ENCODE results near the gene RAB11FIP3.
"Not testable (repeated sequence)": the region's sequence is repeated elsewhere in the genome, so short reads cannot be mapped to it uniquely, and the experiment has no call there.

Gene RAB11FIP3

DNA sequence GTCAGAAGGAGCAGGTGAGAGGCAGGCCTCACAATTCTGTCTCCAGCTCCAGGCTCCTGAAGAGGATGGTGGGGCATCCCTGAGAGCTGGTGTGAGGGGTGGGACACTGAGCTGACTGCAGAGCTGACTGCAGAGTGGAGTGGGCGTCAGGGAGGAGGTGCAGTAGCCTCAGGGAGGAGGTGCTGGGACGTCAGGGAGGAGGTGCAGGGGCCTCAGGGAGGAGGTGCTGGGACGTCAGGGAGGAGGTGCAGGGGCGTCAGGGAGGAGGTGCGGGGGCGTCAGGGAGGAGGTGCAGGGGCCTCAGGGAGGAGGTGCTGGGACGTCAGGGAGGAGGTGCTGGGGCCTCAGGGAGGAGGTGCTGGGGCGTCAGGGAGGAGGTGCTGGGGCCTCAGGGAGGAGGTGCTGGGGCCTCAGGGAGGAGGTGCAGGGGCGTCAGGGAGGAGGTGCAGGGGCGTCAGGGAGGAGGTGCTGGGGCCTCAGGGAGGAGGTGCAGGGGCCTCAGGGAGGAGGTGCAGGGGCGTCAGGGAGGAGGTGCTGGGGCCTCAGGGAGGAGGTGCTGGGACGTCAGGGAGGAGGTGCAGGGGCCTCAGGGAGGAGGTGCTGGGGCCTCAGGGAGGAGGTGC lies 41.9 kb downstream of the RAB11FIP3 start:
- not testable (repeated sequence) for DNase-seq

DNA sequence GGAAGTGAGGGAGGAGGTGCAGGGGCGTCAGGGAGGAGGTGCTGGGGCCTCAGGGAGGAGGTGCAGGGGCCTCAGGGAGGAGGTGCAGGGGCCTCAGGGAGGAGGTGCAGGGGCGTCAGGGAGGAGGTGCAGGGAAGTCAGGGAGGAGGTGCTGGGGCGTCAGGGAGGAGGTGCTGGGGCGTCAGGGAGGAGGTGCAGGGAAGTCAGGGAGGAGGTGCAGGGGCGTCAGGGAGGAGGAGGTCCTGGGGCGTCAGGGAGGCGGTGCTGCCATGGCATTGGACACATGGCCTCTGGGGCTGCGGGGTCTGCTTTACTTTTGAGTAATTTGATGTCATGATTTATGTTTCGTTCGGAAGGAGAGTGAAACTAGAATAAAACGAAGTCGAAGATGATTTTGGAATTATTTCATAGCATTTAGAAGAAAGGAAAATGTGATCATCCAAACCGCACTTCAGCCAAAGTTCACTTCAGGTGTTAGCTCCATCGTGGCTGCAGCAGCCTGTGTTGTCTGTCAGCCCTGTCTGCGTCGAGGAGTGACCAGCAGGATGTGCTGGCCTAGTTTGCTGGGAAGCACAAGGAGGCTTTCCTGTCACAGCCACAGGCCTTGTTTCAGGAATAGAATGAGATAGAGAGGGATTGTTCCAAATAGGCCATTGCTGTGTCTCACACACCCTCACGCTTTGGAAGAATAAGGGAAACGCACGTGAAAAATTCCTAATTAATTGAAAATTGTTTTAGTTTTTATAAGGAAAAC lies 42.8 kb downstream of the RAB11FIP3 start:
- DNase-seq = no peak

DNA sequence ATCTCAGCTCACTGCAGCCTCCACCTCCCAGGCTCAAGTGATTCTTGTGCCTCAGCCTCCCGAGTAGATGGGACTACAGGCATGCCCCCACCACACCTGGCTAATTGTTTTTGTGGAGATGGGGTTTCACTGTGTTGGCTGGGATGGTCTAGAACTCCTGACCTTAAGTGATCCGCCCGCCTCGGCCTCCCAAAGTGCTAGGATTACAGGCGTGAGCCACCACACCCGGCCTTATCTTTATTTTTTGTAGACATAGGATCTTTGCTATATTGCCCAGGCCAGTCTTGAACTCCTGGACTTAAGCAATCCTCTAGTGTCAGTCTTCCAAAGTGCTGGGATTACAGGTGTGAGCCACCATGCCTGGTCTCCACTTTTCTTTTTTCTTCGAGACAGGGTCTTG lies 44.0 kb downstream of the RAB11FIP3 start:
- DNase-seq = not testable (repeated sequence)

DNA sequence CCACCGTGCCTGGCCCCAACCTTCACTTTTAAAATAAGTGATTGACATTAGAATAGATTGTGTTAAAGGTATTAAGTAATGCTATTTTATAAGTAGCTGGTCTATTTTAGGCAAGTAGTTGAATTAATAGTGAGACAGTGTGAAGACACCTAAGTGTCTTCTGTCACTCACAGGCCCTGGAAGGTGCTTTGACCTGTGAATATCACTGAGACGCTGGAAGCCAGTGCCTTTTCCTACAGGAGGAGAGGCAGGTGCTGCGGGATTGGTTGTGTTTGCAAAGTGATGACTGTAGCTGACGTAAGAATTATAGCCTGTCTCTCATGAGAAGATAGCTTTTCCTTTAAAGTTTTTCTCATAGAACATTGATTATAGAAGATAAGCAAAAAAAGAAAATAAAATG lies 45.0 kb downstream of the RAB11FIP3 start:
- DNase-seq = no peak

DNA sequence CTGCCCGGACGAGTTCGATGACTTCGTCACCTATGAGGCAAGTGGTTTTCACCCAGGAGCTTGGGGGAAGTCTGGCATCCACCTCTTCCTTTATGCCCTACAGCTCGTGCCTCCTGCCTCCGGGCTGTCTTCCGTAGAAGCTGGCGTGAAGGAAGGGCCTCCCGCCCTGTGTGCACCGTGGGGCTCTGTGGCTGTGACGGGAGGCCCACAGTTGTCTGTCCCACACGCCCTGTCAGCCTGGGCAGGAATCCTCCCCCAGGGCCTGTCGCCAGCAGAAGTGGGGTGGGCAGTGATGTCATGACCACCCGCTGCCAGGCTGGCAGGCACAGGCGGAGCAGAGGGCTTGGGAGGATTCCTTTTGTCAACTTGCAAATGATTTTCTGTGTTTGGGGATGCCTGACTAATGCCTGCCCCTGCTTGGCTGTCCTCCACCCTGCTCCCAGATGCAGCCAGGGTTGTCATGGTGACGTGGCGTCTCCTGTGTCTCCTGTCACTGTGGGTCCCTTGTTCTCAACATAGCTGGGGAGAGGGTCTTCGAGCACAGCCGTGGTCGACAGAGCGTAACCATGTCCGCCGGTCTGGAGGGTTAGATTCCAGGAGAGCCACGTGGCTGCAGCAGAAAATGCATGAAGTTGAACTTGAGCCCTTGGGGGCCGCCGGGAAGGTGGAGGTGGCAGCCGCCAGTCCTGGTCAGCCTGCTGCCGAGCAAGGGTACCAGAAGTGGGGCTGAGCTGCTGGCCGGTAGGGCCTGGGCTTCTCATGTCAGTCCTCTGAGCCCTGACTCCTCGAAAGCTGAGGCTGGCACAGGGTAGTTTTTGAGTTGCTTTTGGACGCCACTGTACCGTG lies 46.1 kb downstream of the RAB11FIP3 start:
- DNase-seq = no peak

DNA sequence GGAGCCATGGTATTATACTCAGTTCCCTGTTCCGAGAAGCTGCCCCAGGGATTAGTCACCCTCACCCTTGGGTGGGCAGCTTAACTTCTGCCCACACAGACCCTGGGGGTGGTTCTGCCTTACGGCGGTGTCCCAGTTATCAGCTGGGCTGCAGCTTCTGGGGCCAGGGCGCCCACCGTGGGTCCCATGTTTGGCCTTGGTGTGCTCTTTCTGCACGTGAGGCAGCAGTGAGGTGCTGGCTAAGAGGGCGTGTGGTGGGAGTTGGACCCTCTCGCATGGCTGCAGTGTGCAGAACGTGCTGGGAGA lies 46.7 kb downstream of the RAB11FIP3 start:
- DNase-seq = no peak

DNA sequence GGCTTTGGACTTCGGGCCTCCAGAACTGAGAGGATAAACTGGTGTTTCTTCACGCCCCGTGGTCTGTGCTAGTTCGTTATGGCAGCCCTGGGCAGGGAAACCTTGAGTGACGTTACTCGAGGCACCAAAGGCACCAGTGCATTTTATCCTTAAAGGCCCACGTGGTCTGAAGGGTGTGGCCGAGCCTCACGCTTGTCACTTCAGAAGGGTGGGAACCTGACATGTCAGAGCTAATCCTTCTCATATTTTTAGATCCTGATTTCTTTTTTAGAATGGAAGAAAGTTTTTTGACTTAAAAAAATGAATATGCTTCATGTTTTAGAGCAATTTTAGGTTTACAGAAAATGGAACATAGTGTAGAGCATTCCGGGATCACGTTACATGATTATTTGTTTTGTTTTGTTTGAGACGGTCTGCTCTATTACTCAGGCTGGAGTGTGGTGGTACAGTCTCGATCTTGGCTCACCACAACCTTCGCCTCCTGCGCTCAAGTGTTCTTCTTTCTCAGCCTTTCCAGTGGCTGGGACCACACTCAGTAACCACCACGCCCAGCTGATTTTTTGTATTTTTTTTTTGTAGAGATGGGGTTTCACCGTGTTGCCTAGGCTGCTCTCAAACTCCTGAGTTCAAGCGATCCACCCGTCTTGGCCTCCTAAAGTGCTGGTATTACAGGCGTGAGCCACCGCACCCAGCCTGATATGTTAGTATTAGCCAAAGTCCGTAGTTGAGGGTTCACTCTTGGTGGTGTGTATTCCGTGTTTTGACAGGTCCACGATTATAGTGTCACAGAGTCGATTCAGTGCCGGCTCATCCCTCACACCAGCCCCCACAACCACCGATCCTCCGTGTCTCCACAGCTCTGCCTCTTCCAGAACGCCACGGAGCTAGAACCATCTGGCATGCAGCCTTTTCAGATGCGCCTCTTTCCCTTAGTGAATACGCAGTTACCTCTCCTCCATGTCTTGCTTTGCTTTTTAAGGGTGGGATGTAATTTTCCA lies 47.9 kb downstream of the RAB11FIP3 start:
- no peak for DNase-seq

DNA sequence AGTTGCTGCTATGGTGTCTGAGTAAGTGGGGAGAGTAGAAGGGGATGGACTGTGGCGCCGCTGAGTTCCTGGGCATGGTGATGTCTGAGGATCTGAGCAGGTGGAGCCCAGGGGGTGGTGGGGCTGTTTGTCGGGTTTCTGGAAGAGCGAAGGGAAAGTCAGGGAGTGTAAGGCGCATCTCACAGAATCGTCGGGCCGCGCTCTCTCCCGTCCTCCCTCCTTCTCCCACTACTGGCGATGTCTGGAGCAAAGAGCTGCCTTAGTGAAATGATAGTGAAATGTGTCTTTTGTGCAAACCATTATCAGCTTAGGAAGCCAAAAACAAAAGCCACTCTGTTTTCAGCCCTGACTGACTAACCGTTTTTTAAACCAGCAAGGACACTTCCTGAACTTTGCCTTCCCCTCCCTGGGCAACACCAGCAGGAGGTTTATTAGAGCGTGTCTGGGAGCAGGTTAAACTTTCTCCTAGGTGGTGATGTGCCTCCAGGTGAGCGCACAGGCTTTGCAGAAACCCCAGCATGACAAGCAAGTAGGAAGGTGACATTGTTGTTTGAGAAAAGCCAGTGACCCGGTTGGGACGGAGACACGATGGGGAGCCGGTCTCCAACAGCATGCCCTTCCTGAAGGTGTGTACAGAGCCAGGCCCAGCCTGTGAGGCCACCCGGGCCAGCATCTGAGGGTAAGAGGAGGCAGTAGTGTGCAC lies 49.1 kb downstream of the RAB11FIP3 start:
- no peak for DNase-seq

DNA sequence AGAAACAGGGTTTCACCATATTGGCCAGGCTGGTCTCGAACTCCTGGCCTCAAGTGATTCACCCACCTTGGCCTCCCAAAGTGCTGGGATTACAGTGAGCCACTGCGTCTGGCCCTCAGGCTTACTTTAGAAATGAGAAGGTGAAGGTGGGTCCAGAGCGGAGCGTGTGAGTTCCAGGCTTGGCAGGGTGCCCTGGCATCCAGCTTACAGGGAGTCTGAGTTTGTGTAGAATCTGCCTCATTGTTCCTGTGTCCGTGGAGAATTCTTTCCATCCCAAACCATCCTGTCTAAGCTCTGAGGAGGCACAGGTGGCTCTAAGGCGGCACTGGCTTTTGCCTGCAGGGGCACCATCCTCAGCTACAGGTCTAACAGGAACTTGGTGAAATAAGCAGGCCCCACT lies 50.6 kb downstream of the RAB11FIP3 start:
- DNase-seq = no peak

DNA sequence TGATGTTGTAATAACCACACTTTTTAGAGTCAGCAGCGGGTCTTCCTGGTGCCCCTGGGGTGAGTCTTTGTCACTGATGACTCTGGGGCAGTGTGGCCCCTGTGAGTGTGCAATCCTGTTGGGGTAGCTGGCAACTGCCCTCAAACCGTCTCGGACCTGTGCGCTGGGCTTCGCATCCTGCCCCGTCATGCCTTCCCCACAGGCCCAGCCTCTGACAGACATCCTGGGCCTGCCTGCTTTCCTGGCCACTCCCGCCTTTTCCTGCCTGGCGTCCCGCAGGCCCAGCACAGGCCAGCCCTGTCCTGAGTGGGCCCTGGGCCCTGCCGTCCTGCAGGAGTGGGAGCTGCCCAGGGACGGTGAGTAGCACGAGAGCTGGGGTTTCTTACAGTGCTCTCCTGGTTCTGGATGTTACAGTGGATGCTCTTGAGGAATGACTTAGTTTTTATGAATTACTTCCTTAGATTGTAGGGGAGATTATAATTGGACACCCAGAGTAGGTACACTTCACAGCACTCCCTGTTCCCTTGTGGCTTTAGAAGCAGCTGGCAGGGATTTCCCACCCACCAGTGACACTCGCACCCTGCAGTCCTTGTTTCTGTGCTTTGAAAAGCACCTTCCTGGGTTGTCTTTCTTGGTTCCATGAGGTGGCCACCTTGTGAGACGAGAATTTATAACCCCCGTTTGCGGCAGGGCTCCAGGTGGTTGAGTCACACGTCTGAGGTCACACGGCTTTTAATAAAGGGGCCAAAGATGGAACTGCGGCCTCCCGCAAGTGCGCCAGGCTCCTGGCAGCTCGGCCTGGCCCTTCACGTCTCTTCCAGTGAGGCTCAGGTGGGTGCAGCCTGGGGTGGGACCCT lies 52.1 kb downstream of the RAB11FIP3 start:
- no peak for DNase-seq

DNA sequence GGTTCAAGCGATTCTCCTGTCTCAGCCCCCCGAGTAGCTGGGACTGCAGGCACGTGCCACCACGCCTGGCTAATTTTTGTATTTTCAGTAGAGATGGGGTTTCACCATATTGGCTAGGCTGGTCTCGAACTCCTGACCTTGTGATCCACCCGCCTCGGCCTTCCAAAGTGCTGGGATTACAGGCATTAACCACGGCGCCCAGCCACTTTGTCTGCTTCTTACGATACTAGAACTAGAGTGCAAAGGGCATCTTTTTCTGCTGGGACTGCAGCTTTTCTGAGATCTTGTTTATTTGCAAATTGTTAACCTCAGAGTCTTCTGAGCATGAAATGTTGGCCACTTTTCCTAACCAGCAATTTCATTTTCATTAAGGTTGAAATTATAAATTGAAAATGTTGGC lies 52.8 kb downstream of the RAB11FIP3 start:
- not testable (repeated sequence) for DNase-seq

DNA sequence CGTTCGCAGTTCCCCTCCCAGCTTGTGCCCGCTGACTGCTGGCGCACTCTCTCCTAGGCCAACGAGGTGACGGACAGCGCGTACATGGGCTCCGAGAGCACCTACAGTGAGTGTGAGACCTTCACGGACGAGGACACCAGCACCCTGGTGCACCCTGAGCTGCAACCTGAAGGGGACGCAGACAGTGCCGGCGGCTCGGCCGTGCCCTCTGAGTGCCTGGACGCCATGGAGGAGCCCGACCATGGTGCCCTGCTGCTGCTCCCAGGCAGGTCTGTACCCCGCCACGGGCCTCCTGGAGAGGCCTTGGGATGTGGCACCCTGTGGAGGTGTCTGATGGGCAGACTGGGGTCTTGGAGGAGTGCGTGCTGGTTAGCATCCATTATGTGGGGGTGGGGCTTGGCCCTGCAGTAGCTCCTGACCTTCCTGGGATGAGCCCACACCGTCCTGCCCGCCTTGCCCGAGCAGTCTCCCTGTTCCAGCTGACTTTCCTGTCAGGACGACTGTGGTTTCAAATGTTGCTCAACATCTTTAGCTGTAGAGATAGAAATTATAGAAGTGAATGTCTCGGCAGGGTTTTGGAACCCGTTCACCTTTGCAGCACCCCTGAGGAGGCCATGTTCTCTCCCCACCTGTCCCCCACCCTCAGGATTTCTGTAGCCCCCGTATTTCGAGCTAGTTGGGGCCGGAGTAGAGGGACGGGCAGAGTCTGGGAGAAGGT lies 57.2 kb downstream of the RAB11FIP3 start:
- DNase-seq = no peak

DNA sequence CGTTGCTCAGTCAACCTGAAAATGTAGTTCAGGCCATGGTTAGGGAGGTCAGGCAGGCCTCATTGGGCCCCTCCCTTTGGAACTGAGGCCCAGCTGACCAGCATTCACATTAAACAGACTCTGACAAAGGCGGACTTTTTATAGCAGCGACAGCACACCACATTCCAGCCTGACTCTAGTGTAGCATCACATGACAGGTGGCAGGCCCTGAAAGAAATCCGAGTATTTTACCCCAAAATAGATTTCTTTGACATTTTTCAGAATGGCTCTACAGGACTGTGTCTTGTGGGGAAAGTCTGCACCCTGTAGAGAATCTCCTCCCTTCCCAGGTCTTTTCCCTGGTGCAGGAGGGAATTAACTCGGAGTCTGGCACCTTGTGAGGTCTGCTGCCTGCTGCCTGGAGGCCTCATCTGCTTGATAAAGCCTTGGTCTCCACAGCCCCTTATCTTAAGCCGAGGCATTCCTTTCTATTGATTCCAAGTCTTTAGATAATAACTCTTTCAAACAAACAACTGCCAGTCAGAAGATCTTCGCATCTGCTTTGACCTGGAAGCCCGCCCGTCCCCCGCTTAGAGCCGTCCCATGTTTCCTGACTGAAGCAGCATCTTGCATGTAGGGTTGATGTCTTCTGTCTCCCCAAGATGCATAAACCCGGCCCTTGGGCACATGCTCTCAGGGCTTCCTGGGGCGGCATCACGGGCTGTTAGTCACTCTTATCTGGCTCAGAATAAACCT lies 58.1 kb downstream of the RAB11FIP3 start:
- DNase-seq = no peak

DNA sequence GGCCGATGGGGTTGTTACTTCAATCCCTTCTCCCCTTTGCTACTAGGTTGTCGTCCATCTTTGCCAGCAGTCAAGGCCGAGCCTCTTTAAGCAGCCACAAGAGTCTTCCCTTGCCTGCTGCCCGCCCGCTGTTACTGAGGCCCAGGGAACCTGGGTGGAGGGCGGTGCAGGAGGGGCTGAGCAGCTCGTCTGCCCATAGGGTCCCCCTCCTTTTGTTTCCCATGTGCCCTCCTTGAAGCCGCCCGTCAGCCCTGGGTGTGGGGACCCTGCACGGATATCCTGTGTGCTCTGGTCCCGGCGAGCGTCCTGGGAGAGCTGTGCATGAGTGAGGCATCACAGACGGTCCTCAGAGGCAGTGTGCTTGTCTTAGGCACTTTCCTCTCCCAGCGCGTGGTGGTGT lies 64.2 kb downstream of the RAB11FIP3 start:
- DNase-seq = no peak

DNA sequence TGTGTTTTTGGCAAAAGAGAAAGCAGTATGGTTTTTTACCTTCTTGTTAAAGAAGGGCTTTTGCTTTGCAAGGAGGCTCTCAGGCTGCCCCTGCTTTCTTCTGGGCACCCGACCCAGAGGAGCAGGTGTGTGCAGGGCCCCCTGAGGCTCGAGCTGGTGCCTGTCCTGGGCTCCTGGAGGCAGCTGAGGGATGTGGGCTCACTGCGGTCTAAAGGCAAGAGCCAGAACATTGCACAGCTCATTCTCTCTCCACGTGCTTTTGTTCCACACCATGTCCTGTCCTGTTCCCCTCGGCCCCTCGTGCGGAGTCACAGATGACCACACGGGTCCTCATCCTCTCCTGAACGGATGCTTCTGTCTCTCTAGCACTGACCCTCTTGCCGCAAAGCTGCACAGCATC lies 65.3 kb downstream of the RAB11FIP3 start:
- no peak for DNase-seq

DNA sequence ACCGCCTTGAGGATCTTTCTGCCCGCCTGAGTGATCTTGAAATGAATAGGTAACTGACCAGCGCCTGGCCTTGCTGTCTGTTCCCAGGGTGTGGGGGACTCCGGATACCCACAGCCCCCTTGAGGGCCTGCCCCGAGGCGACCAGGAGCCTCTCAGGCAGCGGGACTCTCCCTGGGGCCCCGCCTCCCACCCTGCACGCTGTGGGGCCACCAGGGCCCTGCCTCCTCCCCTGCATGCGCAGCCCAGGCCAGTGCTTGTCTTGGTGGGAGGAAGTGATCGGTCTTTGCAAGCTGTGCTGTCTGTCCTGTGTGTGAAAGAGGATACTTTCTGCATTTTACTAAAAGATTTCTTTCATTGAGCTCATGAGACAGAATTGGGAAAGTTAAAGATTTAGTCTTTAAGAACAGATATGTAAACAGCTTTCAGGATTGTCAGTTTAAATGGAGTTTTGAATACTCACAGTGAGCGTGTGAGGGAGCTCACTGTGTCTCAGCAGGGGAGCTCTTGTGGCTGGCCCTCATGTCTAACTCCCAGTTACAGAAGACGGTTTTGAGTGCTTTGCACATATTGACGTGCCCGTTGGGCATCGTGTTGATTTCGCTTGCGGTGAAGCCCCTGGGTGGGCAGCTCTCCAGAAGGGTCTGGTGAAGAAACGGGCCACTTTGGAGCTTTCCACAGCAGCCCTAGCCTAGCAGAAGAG lies 65.9 kb downstream of the RAB11FIP3 start:
- no peak for DNase-seq

DNA sequence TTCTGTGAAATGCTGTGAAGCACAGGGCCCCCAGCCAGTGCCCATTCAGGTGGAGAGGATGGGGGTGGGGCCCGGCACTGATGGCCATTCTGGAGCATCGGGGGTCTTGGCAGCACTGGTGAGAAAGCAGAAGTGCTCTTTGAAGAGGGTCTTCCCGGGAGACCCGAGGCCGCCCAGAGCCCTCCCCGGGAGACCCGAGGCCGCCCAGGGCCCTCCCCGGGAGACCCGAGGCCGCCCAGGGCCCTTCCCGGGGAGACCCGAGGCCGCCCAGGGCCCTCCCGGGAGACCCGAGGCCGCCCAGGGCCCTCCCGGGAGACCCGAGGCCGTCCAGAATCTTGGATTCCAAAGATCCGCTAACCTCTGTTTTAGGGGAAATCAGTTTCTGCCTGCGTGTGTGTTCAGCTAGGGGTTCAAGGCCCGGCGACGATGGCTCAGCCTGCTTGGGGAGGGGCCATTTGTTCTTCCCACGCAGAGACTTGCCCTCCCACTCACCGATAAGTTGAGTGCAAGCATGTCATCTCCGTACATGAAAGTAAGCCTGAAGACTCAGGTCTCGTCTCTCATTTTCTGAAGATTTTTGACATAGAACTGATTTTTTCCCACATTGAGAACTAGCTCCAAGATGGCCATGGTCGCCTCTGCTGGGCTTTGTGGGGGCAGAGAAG lies 66.9 kb downstream of the RAB11FIP3 start:
- DNase-seq = no peak

DNA sequence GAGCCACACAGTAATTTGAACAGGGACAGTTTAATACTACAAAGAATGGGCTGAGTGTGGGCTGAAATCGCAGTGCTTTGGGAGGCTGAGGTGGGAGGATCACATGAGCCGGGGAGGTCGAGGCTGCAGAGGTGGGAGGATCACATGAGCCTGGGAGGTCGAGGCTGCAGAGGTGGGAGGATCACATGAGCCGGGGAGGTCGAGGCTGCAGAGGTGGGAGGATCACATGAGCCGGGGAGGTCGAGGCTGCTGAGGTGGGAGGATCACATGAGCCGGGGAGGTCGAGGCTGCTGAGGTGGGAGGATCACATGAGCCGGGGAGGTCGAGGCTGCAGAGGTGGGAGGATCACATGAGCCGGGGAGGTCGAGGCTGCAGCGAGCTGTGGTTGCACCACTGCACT lies 69.2 kb downstream of the RAB11FIP3 start:
- DNase-seq = not testable (repeated sequence)

Measured in CD4-positive, alpha-beta T cell treated with Interleukin-17A for 4 hours (primary cell).